Muscle layer of colon (tissue), 2 donors: ENCODE measurements around the gene ASB6.
"Not testable (repeated sequence)": the region's sequence is repeated elsewhere in the genome, so short reads cannot be mapped to it uniquely, and the experiment has no call there.

ENCODE experiments used
- H3K27ac ChIP-seq: one replicate; pipeline ENCODE4 v1.7.0; 2013; ENCODE audit warnings: low read depth, mild to moderate bottlenecking, low read length, moderate library complexity
- H3K27me3 ChIP-seq, 2 donors: one replicate each; pipeline ENCODE4 v1.7.0; 2013; ENCODE audit warnings: low read length in 2 of 2, mild to moderate bottlenecking in 2 of 2; ENCODE audit not compliant: insufficient read depth in 2 of 2, control insufficient read depth in 1 of 2
- H3K36me3 ChIP-seq: one replicate; pipeline ENCODE4 v1.7.0; 2013; ENCODE audit warnings: mild to moderate bottlenecking, low read length; ENCODE audit not compliant: insufficient read depth
- H3K4me1 ChIP-seq: one replicate; pipeline ENCODE4 v1.7.0; 2013; ENCODE audit warnings: mild to moderate bottlenecking, low read length; ENCODE audit not compliant: insufficient read depth
- H3K4me3 ChIP-seq, 2 donors: one replicate each; pipeline ENCODE4 v1.7.0; 2013; ENCODE audit warnings: low read length in 2 of 2, low read depth in 1 of 2, mild to moderate bottlenecking in 1 of 2, moderate library complexity in 1 of 2
- H3K9ac ChIP-seq: one replicate; pipeline ENCODE4 v1.7.0; 2013; ENCODE audit warnings: low read length
- H3K9me3 ChIP-seq: one replicate; pipeline ENCODE4 v1.7.0; 2013; ENCODE audit warnings: mild to moderate bottlenecking, low read length
- donor health status: abdominal sarcoma.
- donor health status: Adenocarcinoma of cecum.

Gene ASB6

GRCh38 chr9:129666575-129666974, 24.6 kb upstream of the ASB6 start:
- Histone ChIP-seq H3K9me3 (no peaks in the 10 kb centered on the region), H3K36me3 (no peaks in the 10 kb centered on the region), H3K27me3 (peaks cover 0 to 27% of the 10 kb centered on the region in 2 donors), H3K9ac (no peak overlapping the region), H3K27ac (no peak overlapping the region), H3K4me3 (no peak overlapping the region), H3K4me1 (no peaks in the 10 kb centered on the region)

- H3K9ac ChIP-seq = no peak overlapping the region
- H3K27ac ChIP-seq = no peak overlapping the region
- H3K9me3 ChIP-seq = no peaks in the 10 kb centered on the region
- peaks cover 0 to 27% of the 10 kb centered on the region in 2 donors for H3K27me3 ChIP-seq
- no peak overlapping the region for H3K4me3 ChIP-seq
- H3K36me3 ChIP-seq = no peaks in the 10 kb centered on the region
- H3K4me1 ChIP-seq = no peaks in the 10 kb centered on the region
Measured at GRCh38 chr9:129665814-129666520, 24.0 kb upstream of the ASB6 start.

- Histone ChIP-seq H3K27me3 (peaks cover 0 to 27% of the 10 kb centered on the region in 2 donors), H3K9ac (no peak within 1 kb of the TSS), H3K4me3 (peak within 1 kb of the TSS in 1 of 2 donors; percentile 27)
Measured at GRCh38 chr9:129665389-129665775, 23.4 kb upstream of the ASB6 start, which contains the start of gene PRRX2. TSS of gene PRRX2 (plus strand) at chr9:129665647. CDS start at chr9:129665868, 221 bp downstream.

GRCh38 chr9:129664746-129665388, 22.9 kb upstream of the ASB6 start:
- Histone ChIP-seq H3K4me3 (peak overlapping the region in 1 of 2 donors; percentile 27), H3K27me3 (peaks cover 0 to 27% of the 10 kb centered on the region in 2 donors), H3K36me3 (no peaks in the 10 kb centered on the region), H3K9ac (no peak overlapping the region), H3K27ac (no peak overlapping the region), H3K9me3 (no peaks in the 10 kb centered on the region), H3K4me1 (no peaks in the 10 kb centered on the region)

More at GRCh38 chr9:129665389-129665775, 23.4 kb upstream of the ASB6 start, which contains the start of gene PRRX2:
- H3K27ac ChIP-seq = no peak within 1 kb of the TSS
- H3K9me3 ChIP-seq = no peaks in the 10 kb centered on the region
- H3K4me1 ChIP-seq = no peaks in the 10 kb centered on the region
- no peaks in the 10 kb centered on the region for H3K36me3 ChIP-seq

- not testable (repeated sequence) for H3K4me3 ChIP-seq, H3K4me1 ChIP-seq, H3K9ac ChIP-seq, H3K36me3 ChIP-seq, H3K27ac ChIP-seq, H3K9me3 ChIP-seq
- peaks cover 0 to 18% of the 10 kb centered on the region in 2 donors for H3K27me3 ChIP-seq
Measured at GRCh38 chr9:129662239-129662638, 20.3 kb upstream of the ASB6 start.

GRCh38 chr9:129661029-129661428, 19.1 kb upstream of the ASB6 start:
- H3K27ac ChIP-seq = no peak overlapping the region
- H3K9ac ChIP-seq = no peak overlapping the region
- H3K4me3 ChIP-seq = no peak overlapping the region
- no peaks in the 10 kb centered on the region for H3K9me3 ChIP-seq
- no peaks in the 10 kb centered on the region for H3K36me3 ChIP-seq
- no peaks in the 10 kb centered on the region for H3K4me1 ChIP-seq
- H3K27me3 ChIP-seq = peaks cover 0 to 9% of the 10 kb centered on the region in 2 donors

- Histone ChIP-seq H3K27me3 (no peaks in the 10 kb centered on the region), H3K9ac (no peak overlapping the region), H3K36me3 (no peaks in the 10 kb centered on the region)
Measured at GRCh38 chr9:129656795-129657390, 14.9 kb upstream of the ASB6 start.

GRCh38 chr9:129655696-129656095, 13.7 kb upstream of the ASB6 start:
- H3K4me1 ChIP-seq = no peaks in the 10 kb centered on the region
- no peak overlapping the region for H3K4me3 ChIP-seq
- no peaks in the 10 kb centered on the region for H3K36me3 ChIP-seq
- no peak overlapping the region for H3K9ac ChIP-seq
- H3K27ac ChIP-seq = no peak overlapping the region
- no peaks in the 10 kb centered on the region for H3K9me3 ChIP-seq
- no peaks in the 10 kb centered on the region for H3K27me3 ChIP-seq

More at GRCh38 chr9:129656795-129657390, 14.9 kb upstream of the ASB6 start:
- H3K9me3 ChIP-seq = no peaks in the 10 kb centered on the region
- H3K27ac ChIP-seq = no peak overlapping the region
- no peaks in the 10 kb centered on the region for H3K4me1 ChIP-seq
- H3K4me3 ChIP-seq = no peak overlapping the region

GRCh38 chr9:129655154-129655553, 13.2 kb upstream of the ASB6 start:
- Histone ChIP-seq H3K4me3 (no peak overlapping the region), H3K27me3 (no peaks in the 10 kb centered on the region), H3K36me3 (no peaks in the 10 kb centered on the region), H3K9me3 (no peaks in the 10 kb centered on the region), H3K4me1 (no peaks in the 10 kb centered on the region), H3K9ac (no peak overlapping the region), H3K27ac (no peak overlapping the region)

- Histone ChIP-seq H3K4me3 (no peak overlapping the region), H3K9ac (no peak overlapping the region), H3K9me3 (no peaks in the 10 kb centered on the region), H3K4me1 (no peaks in the 10 kb centered on the region), H3K27ac (no peak overlapping the region), H3K36me3 (no peaks in the 10 kb centered on the region), H3K27me3 (no peaks in the 10 kb centered on the region)
Measured at GRCh38 chr9:129654554-129655040, 12.6 kb upstream of the ASB6 start.

GRCh38 chr9:129653823-129654553, 12.0 kb upstream of the ASB6 start:
- Histone ChIP-seq H3K9me3 (no peaks in the 10 kb centered on the region), H3K27ac (no peak overlapping the region), H3K36me3 (no peaks in the 10 kb centered on the region), H3K9ac (no peak overlapping the region), H3K27me3 (no peaks in the 10 kb centered on the region), H3K4me3 (no peak overlapping the region), H3K4me1 (no peaks in the 10 kb centered on the region)
